GM08714 (cell line): ENCODE results near the gene RABL3.
"Not testable (repeated sequence)": the region's sequence is repeated elsewhere in the genome, so short reads cannot be mapped to it uniquely, and the experiment has no call there.

Source experiments
- H3K4me3 ChIP-seq: fragments of 200-500 bp; sonication (Bioruptor generic); 2 replicates; pipeline ENCODE4 v1.5.1; 2014; ENCODE audit warnings: mild to moderate bottlenecking, low read length, inconsistent platforms
- ZNF274 ChIP-seq: IDR thresholded peaks from 2 replicates; pipeline ENCODE4 v1.6.1; 2012; ENCODE audit warnings: mild to moderate bottlenecking, low read depth, low read length

Gene RABL3

DNA sequence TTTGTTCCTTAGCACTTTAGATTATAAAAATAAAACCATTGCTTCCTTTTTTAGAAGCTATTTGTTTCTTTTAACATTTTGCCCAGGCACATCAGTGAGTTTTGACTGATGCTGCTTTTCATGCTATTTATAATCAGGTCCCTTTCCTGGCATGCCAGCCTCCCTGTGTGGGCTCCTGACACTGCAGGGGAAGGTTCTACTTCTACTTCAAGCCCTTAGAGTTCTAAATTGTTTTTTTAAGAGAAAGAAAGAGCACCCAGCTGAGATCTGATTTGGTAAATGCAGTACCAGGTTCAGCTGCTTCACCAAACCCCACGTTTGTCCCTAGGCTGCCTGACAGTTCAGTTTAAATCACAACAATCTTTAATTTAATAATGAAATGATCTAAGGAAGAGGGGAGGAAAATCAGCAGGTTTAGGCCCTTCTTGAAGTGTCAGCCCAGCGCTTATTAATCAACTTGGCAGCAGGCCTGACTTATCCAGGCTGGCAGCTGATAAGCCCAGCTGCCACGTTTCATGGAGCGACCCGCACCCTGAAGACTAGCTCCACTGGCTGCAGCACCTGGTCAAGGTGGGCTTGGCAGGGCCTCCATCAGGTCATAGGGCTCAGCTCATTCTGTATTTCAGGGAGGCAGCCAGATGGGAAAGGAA is 89.3 kb downstream of the RABL3 start:
- TF ChIP-seq ZNF274: no peak
- no peak overlapping the region for H3K4me3 ChIP-seq

GRCh38 chr3:120652281-120652680 is 90.0 kb downstream of the RABL3 start:
- TF ChIP-seq ZNF274: no peak
- no peak overlapping the region for H3K4me3 ChIP-seq

GRCh38 chr3:120650311-120650710 is 92.0 kb downstream of the RABL3 start:
- no peak for TF ChIP-seq ZNF274
- H3K4me3 ChIP-seq: no peak overlapping the region

GRCh38 chr3:120649830-120650233 is 92.5 kb downstream of the RABL3 start:
- no peak overlapping the region for H3K4me3 ChIP-seq
- TF ChIP-seq ZNF274: no peak

GRCh38 chr3:120648290-120648689 is 94.0 kb downstream of the RABL3 start:
- H3K4me3 ChIP-seq: no peak overlapping the region
- no peak for TF ChIP-seq ZNF274

DNA sequence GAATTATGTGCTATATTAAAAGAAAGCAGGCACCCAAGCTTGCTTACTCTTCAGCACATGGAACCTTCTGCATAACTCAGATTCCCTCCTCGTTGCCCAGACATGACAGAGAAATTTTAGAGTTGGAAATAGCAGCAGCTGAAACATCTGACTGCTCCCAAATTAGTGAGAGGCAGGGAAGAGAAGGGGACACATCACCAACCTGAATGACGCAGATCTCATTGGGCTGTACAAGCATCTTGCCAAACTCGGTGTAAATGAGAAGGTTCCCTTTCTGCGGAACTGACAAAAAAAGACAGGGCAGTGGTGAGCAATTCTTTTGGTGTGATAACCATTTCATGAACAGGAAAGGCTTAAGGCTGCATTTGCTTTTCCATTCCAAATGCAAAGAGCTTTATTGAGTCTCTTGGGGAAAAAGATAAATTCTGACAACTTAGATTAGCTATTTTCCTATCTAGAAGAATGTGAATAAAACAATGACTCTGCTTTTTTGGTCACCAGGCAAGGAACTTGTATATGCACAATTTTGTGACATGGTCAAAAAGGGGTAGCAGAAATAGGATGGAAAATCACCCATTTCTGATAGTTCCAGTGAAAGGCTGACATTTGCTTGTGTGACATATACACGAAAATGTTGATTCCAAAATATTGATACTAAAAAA is 95.4 kb downstream of the RABL3 start:
- H3K4me3 ChIP-seq: no peak overlapping the region
- no peak for TF ChIP-seq ZNF274

DNA sequence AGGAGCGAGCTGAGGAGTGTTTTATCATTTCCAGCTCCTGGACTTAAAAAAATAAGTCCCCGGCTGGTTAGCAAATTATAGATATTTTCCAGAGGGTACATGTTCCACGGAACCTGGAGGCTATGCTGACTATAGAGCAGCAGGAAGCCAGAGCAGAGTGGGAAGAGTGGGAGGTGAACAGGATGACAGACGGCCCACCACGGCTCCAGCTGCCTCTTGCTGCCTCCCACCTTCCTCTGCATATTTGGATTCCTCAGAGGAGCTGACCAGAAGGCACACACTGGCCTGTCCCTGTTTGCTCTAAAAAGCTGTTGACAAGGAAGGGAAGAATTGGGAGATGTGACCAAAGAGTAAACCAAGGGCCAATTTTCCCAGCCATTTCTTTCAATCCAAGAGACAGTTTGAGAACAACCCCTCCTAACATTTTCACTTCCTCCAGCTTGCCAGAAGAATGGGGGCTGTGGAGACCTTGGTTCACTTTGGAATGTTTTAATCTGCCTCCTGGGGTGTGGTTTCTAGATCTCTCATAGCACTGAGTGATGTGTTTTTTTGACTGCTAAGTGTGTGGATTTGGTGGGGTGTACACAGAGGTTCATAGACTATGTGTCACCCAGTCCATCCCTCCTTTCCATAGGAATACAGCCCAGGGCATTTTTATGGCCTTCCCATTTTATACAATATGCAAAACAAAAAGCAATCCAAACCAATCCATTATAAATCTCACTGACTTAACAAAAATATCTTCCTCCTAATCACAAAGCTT is 97.1 kb downstream of the RABL3 start:
- TF ChIP-seq ZNF274: no peak
- no peak overlapping the region for H3K4me3 ChIP-seq

- no peak for TF ChIP-seq ZNF274
- no peak overlapping the region for H3K4me3 ChIP-seq
Observed at GRCh38 chr3:120642368-120642948, 99.9 kb downstream of the RABL3 start.

DNA sequence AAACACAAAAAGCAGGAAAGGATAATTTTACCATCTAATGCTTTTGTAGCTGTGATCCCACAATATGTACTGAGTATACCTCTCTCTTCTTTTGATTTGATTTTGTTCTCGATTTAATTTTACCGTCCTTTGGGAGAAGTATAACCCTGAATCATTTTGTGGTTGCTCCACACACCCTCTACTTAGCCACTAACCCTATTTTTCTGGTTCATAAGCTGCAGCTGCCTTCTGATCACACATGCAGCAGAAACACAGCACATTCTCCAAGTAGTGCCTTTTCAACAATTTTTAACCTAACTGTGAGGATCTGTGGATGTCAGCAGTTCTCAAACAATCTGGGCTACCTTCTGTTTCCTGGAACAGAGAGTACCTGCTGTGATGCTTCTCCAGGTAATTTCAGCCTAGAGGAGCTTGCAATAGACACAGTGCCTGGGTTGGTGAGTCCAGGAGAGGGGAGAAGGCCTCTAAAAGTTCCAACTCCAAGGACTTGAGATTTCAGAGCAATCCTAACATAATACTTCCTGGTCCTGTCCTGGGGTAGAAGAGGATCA is 100.5 kb downstream of the RABL3 start:
- H3K4me3 ChIP-seq: no peak overlapping the region
- TF ChIP-seq ZNF274: no peak

GRCh38 chr3:120640231-120640630 is 102.1 kb downstream of the RABL3 start:
- H3K4me3 ChIP-seq: no peak overlapping the region

GRCh38 chr3:120638820-120639219 is 103.5 kb downstream of the RABL3 start:
- not testable (repeated sequence) for H3K4me3 ChIP-seq

More at GRCh38 chr3:120640231-120640630, 102.1 kb downstream of the RABL3 start:
- TF ChIP-seq ZNF274: no peak

GRCh38 chr3:120637851-120638559 is 104.3 kb downstream of the RABL3 start:
- no peak for TF ChIP-seq ZNF274
- H3K4me3 ChIP-seq: no peak overlapping the region

DNA sequence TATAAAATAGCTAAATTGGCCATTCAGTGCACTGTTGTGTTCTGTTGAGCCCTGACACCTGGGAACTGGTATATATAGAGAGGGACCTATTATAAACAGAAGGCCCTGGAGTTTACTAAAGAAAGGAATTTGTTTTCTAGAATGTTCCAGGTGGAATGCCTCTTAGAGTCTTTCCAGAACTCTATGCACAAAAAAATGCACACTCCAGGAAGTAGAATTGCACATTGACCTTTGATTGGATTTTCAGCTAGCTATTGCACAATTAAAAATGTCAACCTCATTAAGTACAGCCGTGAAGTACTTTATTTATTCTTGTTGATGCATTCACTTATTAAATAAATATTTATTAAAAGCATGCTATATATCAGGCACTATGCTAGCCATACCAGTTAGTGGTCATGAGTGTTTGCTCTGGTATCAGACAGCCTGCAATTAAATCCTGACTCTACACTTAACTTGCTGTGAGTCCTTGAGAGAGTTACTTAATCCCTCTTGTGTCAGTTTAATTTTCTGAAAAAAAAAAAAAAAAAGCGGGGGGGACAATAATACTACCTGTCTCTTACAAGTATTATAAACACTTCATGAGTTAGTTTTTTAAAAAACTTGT is 105.4 kb downstream of the RABL3 start:
- H3K4me3 ChIP-seq: no peak overlapping the region
- TF ChIP-seq ZNF274: no peak
